OCI-LY1 (cell line): ENCODE results near the gene C17orf50.

Experiments
- H2AFZ ChIP-seq: fragments of 200-600 bp; sonication (generic), shearing (Covaris generic); 2 replicates; pipeline ENCODE4 v1.6.0; 2014; ENCODE audit warnings: antibody characterized with exemption, mild to moderate bottlenecking, low read length
- H3F3A ChIP-seq: fragments of 200-600 bp; sonication (generic), shearing (Covaris generic); 2 replicates; pipeline ENCODE4 v1.6.0; 2014; ENCODE audit warnings: mild to moderate bottlenecking, antibody characterized with exemption, low read length, moderate library complexity; ENCODE audit not compliant: insufficient read depth
- H3K27ac ChIP-seq: fragments of 200-600 bp; sonication (generic); 2 replicates; pipeline ENCODE4 v1.5.1; 2014; ENCODE audit warnings: low read length, mixed run types, mild to moderate bottlenecking, low read depth; ENCODE audit not compliant: poor library complexity, severe bottlenecking
- H3K27me3 ChIP-seq: fragments of 200-600 bp; sonication (generic); 2 replicates; pipeline ENCODE4 v1.6.0; 2014; ENCODE audit warnings: antibody characterized with exemption, mild to moderate bottlenecking, low read length, moderate library complexity; ENCODE audit not compliant: insufficient read depth
- H3K36me3 ChIP-seq: fragments of 200-600 bp; sonication (generic); 2 replicates; pipeline ENCODE4 v1.6.1; 2014; ENCODE audit warnings: mild to moderate bottlenecking, antibody characterized with exemption, low read length, moderate library complexity, mixed read lengths; ENCODE audit not compliant: insufficient read depth
- H3K4me1 ChIP-seq: fragments of 200-600 bp; sonication (generic); 2 replicates; pipeline ENCODE4 v1.5.1; 2014; ENCODE audit warnings: mild to moderate bottlenecking, low read length, moderate library complexity; ENCODE audit not compliant: insufficient read depth, severe bottlenecking
- H3K4me2 ChIP-seq: fragments of 200-600 bp; sonication (generic), shearing (Covaris generic); 2 replicates; pipeline ENCODE4 v1.6.1; 2014; ENCODE audit warnings: low read length
- H3K4me3 ChIP-seq: fragments of 200-600 bp; sonication (generic); 2 replicates; pipeline ENCODE4 v1.5.1; 2014; ENCODE audit warnings: low read length, low read depth, mild to moderate bottlenecking, mixed read lengths; ENCODE audit not compliant: poor library complexity, severe bottlenecking
- H3K79me2 ChIP-seq: fragments of 200-600 bp; shearing (Covaris generic); 2 replicates; pipeline ENCODE4 v1.6.1; 2016; ENCODE audit warnings: mixed run types, low read length, mixed read lengths; ENCODE audit not compliant: insufficient read depth
- H3K9ac ChIP-seq: fragments of 200-600 bp; sonication (generic), shearing (Covaris generic); 2 replicates; pipeline ENCODE4 v1.6.1; 2014; ENCODE audit warnings: mild to moderate bottlenecking, low read length, mixed read lengths
- H3K9me2 ChIP-seq: fragments of 200-600 bp; sonication (generic), shearing (Covaris generic); 2 replicates; pipeline ENCODE4 v1.6.1; 2014; ENCODE audit warnings: low read depth, mild to moderate bottlenecking, low read length, mixed read lengths
- H3K9me3 ChIP-seq: fragments of 200-600 bp; shearing (Covaris generic); 2 replicates; pipeline ENCODE4 v1.6.1; 2014; ENCODE audit warnings: low read length, mixed read lengths
- H4K20me1 ChIP-seq: fragments of 200-600 bp; sonication (generic), shearing (Covaris generic); 2 replicates; pipeline ENCODE4 v1.6.0; 2016; ENCODE audit warnings: mild to moderate bottlenecking, low read length; ENCODE audit not compliant: insufficient read depth
- CTCF ChIP-seq: fragments of 200-600 bp; sonication (generic), shearing (Covaris generic); IDR thresholded peaks from 2 replicates; pipeline ENCODE4 v1.5.1; 2017; ENCODE audit warnings: mild to moderate bottlenecking, antibody characterized with exemption, low read length, moderate library complexity, mixed read lengths
- EZH2 ChIP-seq: fragments of 200-600 bp; sonication (generic), shearing (Covaris generic); IDR thresholded peaks from 2 replicates; pipeline ENCODE4 v1.8.0; 2017; ENCODE audit warnings: borderline replicate concordance, mixed run types, mild to moderate bottlenecking, antibody characterized with exemption, low read length, moderate library complexity, mixed read lengths

The C17orf50 gene

DNA sequence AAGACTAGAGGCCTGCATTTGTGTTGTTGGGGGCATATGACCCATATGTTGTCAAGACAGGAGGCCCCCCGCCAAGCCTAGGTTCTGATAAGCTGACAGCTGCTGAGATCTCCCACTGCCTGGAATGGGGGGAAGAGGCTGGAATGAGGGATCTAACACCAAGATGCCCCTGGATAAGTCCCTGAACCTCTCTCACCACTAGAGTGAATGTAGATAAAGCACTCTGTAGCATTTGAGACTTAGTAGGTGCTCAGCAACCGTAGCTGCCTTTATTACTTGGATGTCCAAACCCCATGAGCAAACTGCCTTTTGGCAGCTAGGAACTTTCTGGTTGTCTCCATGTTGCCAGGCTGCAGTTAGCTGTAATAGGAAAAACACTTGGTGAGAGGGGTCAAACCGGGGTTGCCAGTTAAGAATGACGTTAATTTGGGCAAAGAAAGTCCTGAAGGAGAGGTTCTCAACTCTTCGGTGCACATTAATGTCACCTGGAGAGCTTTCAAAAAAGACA is 33.7 kb upstream of the C17orf50 start:
- TF ChIP-seq EZH2 (no peak), CTCF (no peak)
- Histone ChIP-seq H3K4me1 (peaks cover 19% of the 10 kb centered on the region), H3K9me2 (no peaks in the 10 kb centered on the region), H3K36me3 (peaks cover 24% of the 10 kb centered on the region; the same call in 1 of the 2 replicates), H3F3A (no peaks in the 10 kb centered on the region), H3K27ac (peak overlapping the region; percentile 16), H3K4me3 (no peak overlapping the region), H3K4me2 (peak overlapping the region; percentile 29; the same call in 1 of the 2 replicates), H3K9me3 (no peaks in the 10 kb centered on the region), H3K79me2 (no peaks in the 10 kb centered on the region), H4K20me1 (no peaks in the 10 kb centered on the region), H2AFZ (no peak overlapping the region), H3K9ac (no peak overlapping the region), H3K27me3 (no peaks in the 10 kb centered on the region)

DNA sequence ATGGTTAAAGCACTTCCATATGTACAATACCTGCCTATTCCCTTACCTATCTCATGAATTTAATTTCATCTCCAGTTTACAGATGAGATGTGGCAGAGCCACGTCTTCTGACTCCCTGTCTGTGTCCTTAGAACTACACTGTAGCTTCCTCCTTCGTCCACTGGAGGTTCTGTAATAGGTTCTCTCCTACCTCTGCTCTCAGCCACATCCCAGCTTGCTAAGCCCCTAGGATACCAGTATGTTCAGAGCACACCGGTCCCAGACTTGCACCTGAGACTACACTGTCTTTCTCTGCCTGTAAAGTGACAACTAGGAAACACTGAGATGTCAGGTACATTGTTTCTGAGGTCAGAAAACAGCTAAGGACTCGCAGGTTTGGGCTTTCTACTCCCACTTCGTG is 33.1 kb upstream of the C17orf50 start:
- TF ChIP-seq EZH2 (no peak), CTCF (no peak)
- Histone ChIP-seq H4K20me1 (no peaks in the 10 kb centered on the region), H3K9me3 (no peaks in the 10 kb centered on the region), H3K79me2 (no peaks in the 10 kb centered on the region), H3K4me1 (peaks cover 19% of the 10 kb centered on the region), H3F3A (no peaks in the 10 kb centered on the region), H3K36me3 (peaks cover 24% of the 10 kb centered on the region; the same call in 1 of the 2 replicates), H3K27ac (no peak overlapping the region), H3K27me3 (no peaks in the 10 kb centered on the region), H3K4me2 (no peak overlapping the region; the same call in 1 of the 2 replicates), H3K4me3 (no peak overlapping the region), H3K9ac (no peak overlapping the region), H2AFZ (no peak overlapping the region), H3K9me2 (no peaks in the 10 kb centered on the region)

- no peak overlapping the region for H3K27ac ChIP-seq
- no peak overlapping the region for H3K4me2 ChIP-seq
Observed at GRCh38 chr17:35728551-35728950, 32.1 kb upstream of the C17orf50 start.

More at GRCh38 chr17:35728551-35728950, 32.1 kb upstream of the C17orf50 start:
- Histone ChIP-seq H3K9ac (no peak overlapping the region), H3K27me3 (no peaks in the 10 kb centered on the region; the same call in 1 of the 2 replicates), H4K20me1 (no peaks in the 10 kb centered on the region), H3K4me3 (no peak overlapping the region), H3K9me2 (no peaks in the 10 kb centered on the region), H3F3A (no peaks in the 10 kb centered on the region), H3K36me3 (peaks cover 22% of the 10 kb centered on the region; the same call in 1 of the 2 replicates), H2AFZ (no peak overlapping the region), H3K9me3 (no peaks in the 10 kb centered on the region), H3K4me1 (peaks cover 19% of the 10 kb centered on the region), H3K79me2 (no peaks in the 10 kb centered on the region)
- TF ChIP-seq CTCF: no peak
- no peak for TF ChIP-seq EZH2
